ENCODE data around the gene DYNC1LI1.
"Not testable (repeated sequence)": the region's sequence is repeated elsewhere in the genome, so short reads cannot be mapped to it uniquely, and the experiment has no call there.

Gene DYNC1LI1

DNA sequence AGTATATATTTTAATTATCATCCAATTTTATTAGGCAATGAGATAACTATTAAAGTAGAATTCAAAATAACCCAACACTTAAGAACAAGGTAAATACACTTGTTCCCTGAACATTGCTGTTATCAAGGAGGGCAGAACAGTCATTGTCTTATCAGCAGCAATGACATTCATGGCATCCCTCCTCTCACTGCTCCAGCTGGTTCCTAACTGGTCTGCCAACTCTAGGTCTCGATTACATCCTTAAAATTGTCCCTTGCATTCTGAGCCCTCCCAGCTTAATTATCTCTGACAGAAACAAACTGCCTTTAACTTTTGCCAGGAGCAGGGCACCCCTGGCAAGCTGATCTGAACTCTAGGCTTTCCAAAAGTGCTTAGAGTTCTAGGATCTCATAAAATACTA lies 14.0 kb upstream of the DYNC1LI1 start:
- TF ChIP-seq, protein P1, sequence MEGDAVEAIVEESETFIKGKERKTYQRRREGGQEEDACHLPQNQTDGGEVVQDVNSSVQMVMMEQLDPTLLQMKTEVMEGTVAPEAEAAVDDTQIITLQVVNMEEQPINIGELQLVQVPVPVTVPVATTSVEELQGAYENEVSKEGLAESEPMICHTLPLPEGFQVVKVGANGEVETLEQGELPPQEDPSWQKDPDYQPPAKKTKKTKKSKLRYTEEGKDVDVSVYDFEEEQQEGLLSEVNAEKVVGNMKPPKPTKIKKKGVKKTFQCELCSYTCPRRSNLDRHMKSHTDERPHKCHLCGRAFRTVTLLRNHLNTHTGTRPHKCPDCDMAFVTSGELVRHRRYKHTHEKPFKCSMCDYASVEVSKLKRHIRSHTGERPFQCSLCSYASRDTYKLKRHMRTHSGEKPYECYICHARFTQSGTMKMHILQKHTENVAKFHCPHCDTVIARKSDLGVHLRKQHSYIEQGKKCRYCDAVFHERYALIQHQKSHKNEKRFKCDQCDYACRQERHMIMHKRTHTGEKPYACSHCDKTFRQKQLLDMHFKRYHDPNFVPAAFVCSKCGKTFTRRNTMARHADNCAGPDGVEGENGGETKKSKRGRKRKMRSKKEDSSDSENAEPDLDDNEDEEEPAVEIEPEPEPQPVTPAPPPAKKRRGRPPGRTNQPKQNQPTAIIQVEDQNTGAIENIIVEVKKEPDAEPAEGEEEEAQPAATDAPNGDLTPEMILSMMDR (IDR thresholded peaks at IDR 0.05; ENCODE audit: low read depth, low read length), result no peak
- no peak for DNase-seq (ENCODE audit: extremely low read depth, low read depth)

DNA sequence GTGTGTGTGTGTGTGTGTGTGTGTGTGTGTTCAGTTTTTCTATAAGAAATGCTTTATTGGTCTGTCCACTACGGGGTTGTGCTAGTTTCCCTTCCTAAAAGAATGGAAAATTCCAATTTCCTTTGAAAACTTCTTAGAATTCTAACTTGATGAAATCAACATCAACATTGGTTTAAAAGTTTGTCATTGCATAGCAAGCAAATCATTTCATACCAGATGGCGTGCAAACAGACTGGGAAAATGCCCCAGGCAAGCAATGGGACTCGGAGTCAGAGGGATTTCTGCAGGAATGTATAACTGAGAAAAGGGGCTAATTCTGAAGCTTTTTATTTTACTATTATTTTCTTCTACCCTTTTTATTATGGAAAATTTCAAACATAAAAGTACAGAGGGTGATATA lies 13.1 kb upstream of the DYNC1LI1 start:
- TF ChIP-seq, protein P1 (IDR thresholded peaks at IDR 0.05; ENCODE audit: low read depth, low read length), result no peak

DNA sequence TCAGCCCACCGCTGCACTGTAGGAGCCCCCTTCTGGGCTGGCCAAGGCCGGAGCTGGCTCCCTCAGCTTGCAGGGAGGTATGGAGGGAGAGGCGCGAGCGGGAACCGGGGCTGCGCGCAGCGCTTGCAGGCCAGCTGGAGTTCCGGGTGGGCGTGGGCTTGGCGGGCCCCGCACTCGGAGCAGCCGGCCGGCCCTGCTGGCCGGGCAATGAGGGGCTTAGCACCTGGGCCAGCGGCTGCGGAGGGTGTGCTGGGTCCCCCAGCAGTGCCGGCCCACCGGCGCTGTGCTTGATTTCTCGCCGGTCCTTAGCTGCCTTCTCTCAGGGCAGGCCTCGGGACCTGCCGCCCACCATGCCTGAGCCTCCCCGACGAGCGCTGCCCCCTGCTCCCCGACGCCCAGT lies 8.0 kb upstream of the DYNC1LI1 start:
- DNase-seq (ENCODE audit: extremely low read depth, low read depth), result not testable (repeated sequence)

More for the DNA sequence above, 13.1 kb upstream of the DYNC1LI1 start:
- DNase-seq (ENCODE audit: extremely low read depth, low read depth), result peak; percentile 48

DNA sequence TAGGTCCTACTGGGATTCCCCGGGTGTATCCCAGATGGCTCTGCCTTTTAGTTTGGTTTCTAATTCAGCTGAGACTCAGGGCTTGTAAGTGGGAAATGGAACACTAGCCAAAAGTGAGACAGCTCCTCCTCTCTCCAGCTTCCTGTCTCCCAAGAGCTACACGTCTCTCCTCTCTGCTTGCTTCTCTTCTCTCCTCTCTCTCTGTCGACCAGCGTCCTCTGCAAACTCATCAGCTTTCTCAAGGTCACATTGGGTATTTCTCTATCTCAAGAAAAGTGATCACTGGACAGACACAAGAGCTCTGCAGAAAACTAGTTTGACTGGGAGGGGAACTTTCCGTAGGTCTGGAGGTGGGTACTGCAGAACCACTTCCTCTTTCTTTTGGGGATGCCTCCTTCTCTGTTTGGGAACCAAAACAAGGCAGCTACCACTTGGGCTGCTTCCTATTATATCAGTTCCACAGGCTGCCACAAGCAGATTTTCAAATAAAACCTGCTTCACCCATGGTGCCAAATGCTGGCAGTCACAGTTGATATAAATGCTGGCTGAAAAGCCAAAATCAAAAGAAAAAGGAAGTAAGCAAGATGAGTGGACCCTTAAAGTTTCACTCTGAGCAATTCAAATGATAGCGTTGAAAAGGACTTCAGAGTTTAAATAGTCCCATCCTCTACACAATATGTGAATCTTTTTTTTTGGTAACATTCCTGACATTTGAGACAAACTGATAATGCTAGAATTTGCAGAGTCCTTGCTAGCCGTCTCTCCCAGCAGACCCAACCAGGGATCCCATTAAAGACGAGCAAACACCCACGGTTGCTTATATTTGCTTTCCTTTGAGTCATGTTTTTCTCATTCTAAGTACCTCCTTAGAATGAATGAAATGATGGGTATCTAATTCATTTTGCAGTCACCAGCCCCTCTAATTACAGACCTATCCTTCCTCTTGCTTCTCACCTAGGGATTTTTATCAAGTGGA lies 7.2 kb upstream of the DYNC1LI1 start:
- no peak for DNase-seq (ENCODE audit: extremely low read depth, low read depth)
- TF ChIP-seq, protein P1 (IDR thresholded peaks at IDR 0.05; ENCODE audit: low read depth, low read length), result no peak

DNA sequence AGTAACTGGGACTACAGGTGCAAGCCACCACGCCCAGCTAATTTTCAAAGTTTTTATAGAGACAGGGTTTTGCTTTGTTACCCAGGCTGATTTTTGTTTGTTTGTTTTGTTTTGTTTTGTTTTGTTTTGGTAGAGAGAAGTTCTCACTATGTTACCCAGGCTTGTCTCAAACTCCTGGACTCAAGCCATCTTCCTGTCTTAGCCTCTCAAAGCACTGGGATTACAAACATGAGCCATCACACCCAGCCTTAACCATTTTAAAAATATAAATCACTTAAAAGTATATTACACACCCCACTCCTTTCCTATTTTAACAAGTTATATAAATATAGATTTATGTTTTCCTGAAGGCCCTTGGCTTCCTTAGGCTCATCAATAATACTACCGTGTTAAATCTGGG lies 6.5 kb upstream of the DYNC1LI1 start:
- no peak for DNase-seq (ENCODE audit: extremely low read depth, low read depth)
- TF ChIP-seq, protein P1 (IDR thresholded peaks at IDR 0.05; ENCODE audit: low read depth, low read length), result no peak

DNA sequence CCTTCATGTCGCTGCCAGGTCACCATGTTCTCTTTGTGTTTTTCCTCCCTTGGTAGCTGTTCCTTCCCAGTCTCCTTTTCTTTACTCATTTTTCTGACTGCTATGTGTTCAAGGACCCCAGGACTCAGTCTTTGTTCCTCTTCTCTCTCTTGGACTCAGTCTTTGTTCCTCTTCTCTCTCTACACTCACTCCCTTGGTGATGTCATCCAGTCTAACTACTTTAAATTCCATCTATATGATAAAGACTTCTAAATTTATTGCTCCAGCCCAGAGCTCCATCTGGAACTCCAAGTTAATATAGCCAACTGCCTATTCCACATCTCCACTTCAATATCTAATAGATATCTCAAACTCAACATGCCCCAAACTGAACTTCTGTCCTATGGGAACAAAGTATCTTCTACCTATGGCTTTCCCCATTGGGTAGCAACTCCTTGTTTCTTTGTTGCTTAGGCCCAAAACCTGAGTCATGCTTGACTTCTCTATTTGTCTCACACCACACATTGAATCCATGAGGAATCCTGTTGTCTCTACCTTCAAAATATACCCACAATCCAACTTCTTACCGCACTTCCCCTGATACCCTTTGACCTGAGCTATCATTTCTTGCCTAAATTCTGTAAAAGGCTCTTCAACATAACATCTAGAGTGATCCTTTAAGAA lies 4.9 kb upstream of the DYNC1LI1 start:
- TF ChIP-seq, protein P1 (IDR thresholded peaks at IDR 0.05; ENCODE audit: low read depth, low read length), result no peak
- DNase-seq (ENCODE audit: extremely low read depth, low read depth), result no peak

DNA sequence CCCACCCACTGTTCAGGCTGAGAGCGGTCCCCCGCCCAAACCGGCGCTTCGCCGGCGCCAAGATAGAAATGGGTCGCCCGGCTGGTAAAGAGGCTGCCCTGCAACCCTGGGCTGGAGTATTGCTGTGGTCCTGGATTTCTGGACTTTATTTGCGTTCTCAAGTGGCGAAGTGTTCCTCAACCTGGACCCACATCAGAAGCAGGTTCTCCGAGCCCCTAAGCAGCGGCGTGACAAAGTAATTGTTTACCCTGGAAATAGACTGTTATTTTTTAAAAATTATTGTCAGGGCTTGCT lies 481 bp upstream of the DYNC1LI1 start:
- TF ChIP-seq, protein P1 (IDR thresholded peaks at IDR 0.05; ENCODE audit: low read depth, low read length), result no peak
- DNase-seq (ENCODE audit: extremely low read depth, low read depth), result no peak
